Fibroblast of the aortic adventitia (primary cell): ENCODE data around the gene CAGE1. TPM values are rescaled to one million over a fixed set of nuclear protein-coding genes. Genes with fewer than 3 reads are reported as not detected.

Experiments
- total RNA-seq: library from RNA; depleted of rRNA; stranded (reverse); fragments of >200 nt; gene quantifications from 2 replicates; pipeline ENCODE4 v1.2.3, GENCODE V29; 2012; ENCODE audit warnings: low replicate concordance

Gene CAGE1
- total RNA-seq, 1 donor = 0.36 TPM

Other genes with a start within 250 kb of the CAGE1 start
- gene SSR1, start 76.5 kb downstream of the CAGE1 start, total RNA-seq = 94.4 and 205 TPM in 2 replicates
- gene RIOK1, start 66 bp upstream of the CAGE1 start, total RNA-seq = 13.7 and 16.8 TPM in 2 replicates
- gene DSP, start 151.9 kb upstream of the CAGE1 start, total RNA-seq = 4.2 and 4.3 TPM in 2 replicates
- 15.3 and 15.6 TPM in 2 replicates for gene SNRNP48, start 200.5 kb upstream of the CAGE1 start, total RNA-seq